Erythroblast (primary cell): ENCODE measurements around the gene FARP1.

Experiments
- GATA1 ChIP-seq: IDR thresholded peaks from 2 replicates; pipeline ENCODE4 v1.6.1; 2011; ENCODE audit warnings: low read depth, mild to moderate bottlenecking, control low read depth, low read length, moderate library complexity
- POLR2A ChIP-seq: IDR thresholded peaks from 2 replicates; pipeline ENCODE4 v1.6.1; 2011; ENCODE audit warnings: mild to moderate bottlenecking, low read length

- TF ChIP-seq POLR2A (no peak), GATA1 (no peak)
Measured at GRCh38 chr13:98239162-98240076, 96.5 kb downstream of the FARP1 start.
